HEK293 (cell line): Measurements from ENCODE around the gene OR1J2.

Experiments
- CTCF ChIA-PET: fragments of 350-600 bp; formaldehyde crosslinking; extraction: SDS; loops from one replicate; lab custom pipeline; 2021; ENCODE audit warnings: antibody characterized with exemption; lab: Yijun Ruan, JAX
- POLR2A ChIA-PET: fragments of 300-600 bp; formaldehyde crosslinking; extraction: SDS; loops from one replicate; lab custom pipeline; 2020; ENCODE audit warnings: antibody characterized with exemption, inconsistent platforms; lab: Yijun Ruan, JAX
- H3K27ac ChIP-seq: fragments of 200-500 bp; sonication (Bioruptor generic); 2 replicates; pipeline ENCODE4 v1.5.1; 2014; ENCODE audit warnings: low read depth, low read length, control low read depth, inconsistent platforms; ENCODE audit errors: extremely low read depth
- H3K36me3 ChIP-seq, 2 experiments: fragments of 200-500 bp in 1 of 2; sonication (Bioruptor generic) in 1 of 2; 1 replicate in 1 of 2; 2 replicates in 1 of 2; pipeline ENCODE4 v1.5.1; 2014 to 2017; ENCODE audit warnings: inconsistent platforms in 2 of 2, low read length in 2 of 2; ENCODE audit not compliant: control insufficient read depth in 2 of 2, insufficient read depth in 1 of 2
- H3K4me1 ChIP-seq: fragments of 200-500 bp; sonication (Bioruptor generic); 2 replicates; pipeline ENCODE4 v1.5.1; 2014; ENCODE audit warnings: mild to moderate bottlenecking, low read length, inconsistent platforms; ENCODE audit not compliant: control insufficient read depth, insufficient read depth
- H3K4me3 ChIP-seq: 2 replicates; pipeline ENCODE4 v1.5.1; 2011; ENCODE audit warnings: low read depth, mild to moderate bottlenecking, control low read depth, low read length, moderate library complexity
- H3K9me3 ChIP-seq: fragments of 200-500 bp; sonication (Bioruptor generic); 2 replicates; pipeline ENCODE4 v1.5.1; 2014; ENCODE audit warnings: low read depth, low read length, inconsistent platforms; ENCODE audit not compliant: control insufficient read depth, insufficient read depth
- FEZF1 ChIP-seq: fragments of 450-650 bp; formaldehyde crosslinking; IDR thresholded peaks from 2 replicates; pipeline ENCODE4 v1.5.1; 2016; ENCODE audit warnings: missing biosample characterization, missing genetic modification characterization
- GLIS1 ChIP-seq: fragments of 450-650 bp; formaldehyde crosslinking; IDR thresholded peaks from 2 replicates; pipeline ENCODE4 v1.5.1; 2016; ENCODE audit warnings: missing biosample characterization, missing genetic modification characterization
- KLF16 ChIP-seq: fragments of 450-650 bp; formaldehyde crosslinking; IDR thresholded peaks from 2 replicates; pipeline ENCODE4 v1.5.1; 2017; ENCODE audit warnings: missing biosample characterization, missing genetic modification characterization
- KLF7 ChIP-seq: fragments of 450-650 bp; formaldehyde crosslinking; IDR thresholded peaks from 2 replicates; pipeline ENCODE4 v1.5.1; 2016; ENCODE audit warnings: missing biosample characterization, missing genetic modification characterization, borderline replicate concordance
- MEIS1 ChIP-seq: sonication (generic); formaldehyde crosslinking; IDR thresholded peaks from 2 replicates; pipeline ENCODE4 v1.8.1; 2022; ENCODE audit warnings: missing genetic modification reagents, mild to moderate bottlenecking, borderline replicate concordance
- MZF1 ChIP-seq: fragments of 450-650 bp; formaldehyde crosslinking; IDR thresholded peaks from 2 replicates; pipeline ENCODE4 v1.5.1; 2017; ENCODE audit warnings: missing biosample characterization, missing genetic modification characterization, borderline replicate concordance
- PRDM4 ChIP-seq: fragments of 450-650 bp; formaldehyde crosslinking; IDR thresholded peaks from 2 replicates; pipeline ENCODE4 v1.5.1; 2017; ENCODE audit warnings: missing biosample characterization, missing genetic modification characterization
- SCRT2 ChIP-seq: fragments of 450-650 bp; formaldehyde crosslinking; IDR thresholded peaks from 2 replicates; pipeline ENCODE4 v1.5.1; 2016; ENCODE audit warnings: missing biosample characterization, missing genetic modification characterization
- SP7 ChIP-seq: fragments of 450-650 bp; formaldehyde crosslinking; IDR thresholded peaks from 2 replicates; pipeline ENCODE4 v1.5.1; 2016; ENCODE audit warnings: missing biosample characterization, missing genetic modification characterization
- WT1 ChIP-seq: fragments of 450-650 bp; formaldehyde crosslinking; IDR thresholded peaks from 2 replicates; pipeline ENCODE4 v1.5.1; 2016; ENCODE audit warnings: missing biosample characterization, missing genetic modification characterization
- ZNF140 ChIP-seq: fragments of 450-650 bp; formaldehyde crosslinking; IDR thresholded peaks from 2 replicates; pipeline ENCODE4 v1.5.1; 2016; ENCODE audit warnings: missing biosample characterization, missing genetic modification characterization
- ZNF2 ChIP-seq: fragments of 450-650 bp; formaldehyde crosslinking; IDR thresholded peaks from 2 replicates; pipeline ENCODE4 v1.5.1; 2016; ENCODE audit warnings: missing biosample characterization, missing genetic modification characterization
- ZNF280C ChIP-seq: fragments of 450-650 bp; formaldehyde crosslinking; IDR thresholded peaks from 2 replicates; pipeline ENCODE4 v1.5.1; 2016; ENCODE audit warnings: missing biosample characterization, missing genetic modification characterization
- ZNF302 ChIP-seq: fragments of 450-650 bp; formaldehyde crosslinking; IDR thresholded peaks from 2 replicates; pipeline ENCODE4 v1.5.1; 2016; ENCODE audit warnings: missing biosample characterization, missing genetic modification characterization, low read depth
- ZNF423 ChIP-seq: fragments of 450-650 bp; formaldehyde crosslinking; IDR thresholded peaks from 2 replicates; pipeline ENCODE4 v1.5.1; 2016; ENCODE audit warnings: missing biosample characterization, missing genetic modification characterization
- ZNF473 ChIP-seq: fragments of 450-650 bp; formaldehyde crosslinking; IDR thresholded peaks from 2 replicates; pipeline ENCODE4 v1.5.1; 2017; ENCODE audit warnings: missing biosample characterization, missing genetic modification characterization
- ZNF510 ChIP-seq: fragments of 450-650 bp; formaldehyde crosslinking; IDR thresholded peaks from 2 replicates; pipeline ENCODE4 v1.5.1; 2018; ENCODE audit warnings: mild to moderate bottlenecking, missing genetic modification characterization, missing biosample characterization; ENCODE audit not compliant: insufficient replicate concordance
- ZNF521 ChIP-seq: fragments of 450-650 bp; formaldehyde crosslinking; IDR thresholded peaks from 2 replicates; pipeline ENCODE4 v1.5.1; 2017; ENCODE audit warnings: missing biosample characterization, mild to moderate bottlenecking, missing genetic modification characterization
- ZNF626 ChIP-seq: fragments of 450-650 bp; sonication (Bioruptor Pico); formaldehyde crosslinking; IDR thresholded peaks from 2 replicates; pipeline ENCODE4 v1.5.1; 2018; ENCODE audit warnings: missing biosample characterization, missing genetic modification characterization, inconsistent platforms
- ZNF670 ChIP-seq: fragments of 450-650 bp; formaldehyde crosslinking; IDR thresholded peaks from 2 replicates; pipeline ENCODE4 v1.5.1; 2016; ENCODE audit warnings: missing biosample characterization, missing genetic modification characterization, low read depth
- ZNF777 ChIP-seq: fragments of 450-650 bp; formaldehyde crosslinking; IDR thresholded peaks from 2 replicates; pipeline ENCODE4 v1.5.1; 2017; ENCODE audit warnings: missing biosample characterization, missing genetic modification characterization, borderline replicate concordance
- TF ChIP-seq, protein P1 (sequence below): fragments of 450-650 bp; formaldehyde crosslinking; IDR thresholded peaks from 2 replicates; pipeline ENCODE4 v1.5.0; 2017; ENCODE audit warnings: missing biosample characterization, missing genetic modification characterization, borderline replicate concordance

The OR1J2 gene

DNA sequence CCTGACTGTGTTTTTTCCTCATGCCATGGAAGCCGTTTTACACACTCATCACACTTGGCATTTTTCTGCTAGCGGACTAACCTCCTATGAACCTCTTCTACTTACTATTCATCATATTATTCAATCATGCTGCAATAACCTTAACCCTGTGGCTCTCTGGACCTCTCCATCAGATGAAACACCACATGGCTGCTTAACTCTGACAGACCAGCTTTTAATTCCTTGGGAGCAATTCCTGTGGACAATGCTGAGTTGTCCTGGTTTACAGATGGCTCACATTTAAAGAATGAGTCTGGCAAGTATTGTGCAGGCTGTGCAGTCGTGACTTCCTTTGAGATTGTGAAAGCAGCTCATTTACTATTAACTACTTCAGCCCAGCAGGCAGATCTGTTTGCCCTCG lies 41.9 kb upstream of the OR1J2 start (continued):
- TF ChIP-seq, protein P1, sequence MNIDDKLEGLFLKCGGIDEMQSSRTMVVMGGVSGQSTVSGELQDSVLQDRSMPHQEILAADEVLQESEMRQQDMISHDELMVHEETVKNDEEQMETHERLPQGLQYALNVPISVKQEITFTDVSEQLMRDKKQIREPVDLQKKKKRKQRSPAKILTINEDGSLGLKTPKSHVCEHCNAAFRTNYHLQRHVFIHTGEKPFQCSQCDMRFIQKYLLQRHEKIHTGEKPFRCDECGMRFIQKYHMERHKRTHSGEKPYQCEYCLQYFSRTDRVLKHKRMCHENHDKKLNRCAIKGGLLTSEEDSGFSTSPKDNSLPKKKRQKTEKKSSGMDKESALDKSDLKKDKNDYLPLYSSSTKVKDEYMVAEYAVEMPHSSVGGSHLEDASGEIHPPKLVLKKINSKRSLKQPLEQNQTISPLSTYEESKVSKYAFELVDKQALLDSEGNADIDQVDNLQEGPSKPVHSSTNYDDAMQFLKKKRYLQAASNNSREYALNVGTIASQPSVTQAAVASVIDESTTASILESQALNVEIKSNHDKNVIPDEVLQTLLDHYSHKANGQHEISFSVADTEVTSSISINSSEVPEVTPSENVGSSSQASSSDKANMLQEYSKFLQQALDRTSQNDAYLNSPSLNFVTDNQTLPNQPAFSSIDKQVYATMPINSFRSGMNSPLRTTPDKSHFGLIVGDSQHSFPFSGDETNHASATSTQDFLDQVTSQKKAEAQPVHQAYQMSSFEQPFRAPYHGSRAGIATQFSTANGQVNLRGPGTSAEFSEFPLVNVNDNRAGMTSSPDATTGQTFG = no peak

DNA sequence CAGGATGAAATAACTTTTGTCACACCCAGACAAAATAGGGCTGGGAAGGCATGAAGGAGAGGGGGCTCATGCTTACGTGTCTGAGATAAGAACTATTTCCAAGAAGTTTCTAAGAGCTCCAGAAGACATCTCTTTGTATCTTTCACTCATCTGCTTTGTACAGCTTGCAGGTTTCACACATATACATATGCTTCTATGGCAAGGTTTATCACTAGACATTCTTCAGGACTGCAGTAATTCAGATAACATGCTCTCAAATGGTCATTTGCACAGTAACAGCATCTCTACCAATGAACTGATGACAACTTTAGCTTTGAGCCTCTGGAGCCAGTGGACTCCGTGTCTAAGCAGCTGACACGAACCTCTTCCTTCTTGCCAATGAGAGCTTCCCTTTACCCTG lies 36.0 kb upstream of the OR1J2 start:
- no peaks in the 10 kb centered on the region for H3K36me3 ChIP-seq
- CTCF ChIA-PET = interaction anchor here (0.7 to 1.6 kb wide), 4 partner anchors 9 to 988 kb away, joined by 3 to 4 read pairs (median 3); no protein-coding TSS in a partner anchor
- TF ChIP-seq ZNF521 (tag by site-specific recombination) (no peak), ZNF670 (tag by site-specific recombination) (no peak), ZNF626 (tag by site-specific recombination) (no peak), ZNF140 (tag by site-specific recombination) (no peak), ZNF2 (tag by site-specific recombination) (no peak), MEIS1 (no peak), ZNF510 (tag by site-specific recombination) (no peak), PRDM4 (tag by site-specific recombination) (no peak), SP7 (tag by site-specific recombination) (no peak), KLF16 (tag by site-specific recombination) (no peak), WT1 (tag by site-specific recombination) (no peak)
- TF ChIP-seq, protein P1 = no peak
- TF ChIP-seq, all 188 proteins: peak for 0
- POLR2A ChIA-PET = no interaction called here
- Histone ChIP-seq H3K9me3 (no peaks in the 10 kb centered on the region), H3K27ac (no peak overlapping the region), H3K4me3 (no peak overlapping the region), H3K4me1 (no peaks in the 10 kb centered on the region)

DNA sequence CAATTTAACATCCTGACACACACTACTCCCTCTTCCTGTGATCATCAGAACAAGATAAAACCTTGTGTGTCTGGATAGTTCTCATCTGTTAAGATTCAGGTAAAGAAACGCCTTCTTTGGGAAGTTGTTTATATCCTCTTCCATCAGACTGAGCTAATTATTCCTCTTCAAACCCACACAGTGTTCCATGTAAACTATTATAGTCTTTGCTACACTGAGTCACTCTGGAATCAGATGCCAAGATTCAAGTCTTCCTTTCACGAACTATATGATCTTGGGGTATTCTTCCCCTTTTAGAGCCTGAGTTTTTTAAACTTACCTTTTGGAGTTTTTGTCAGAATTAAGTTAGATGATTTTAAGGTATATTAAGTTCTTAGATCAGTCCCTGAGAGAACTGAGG lies 34.9 kb upstream of the OR1J2 start:
- Histone ChIP-seq H3K36me3 (no peaks in the 10 kb centered on the region), H3K9me3 (no peaks in the 10 kb centered on the region), H3K4me1 (no peaks in the 10 kb centered on the region), H3K4me3 (no peak overlapping the region), H3K27ac (no peak overlapping the region)
- CTCF ChIA-PET = interaction anchor here (0.7 to 1.4 kb wide), 3 partner anchors 10 to 331 kb away, joined by 3 to 5 read pairs (median 3); no protein-coding TSS in a partner anchor
- POLR2A ChIA-PET = no interaction called here
- TF ChIP-seq ZNF302 (tag by site-specific recombination) = no peak
- no peak for TF ChIP-seq KLF7
- TF ChIP-seq ZNF423 = no peak
- TF ChIP-seq ZNF777 (tag by site-specific recombination) = no peak
- no peak for TF ChIP-seq MZF1 (tag by site-specific recombination)
- no peak for TF ChIP-seq FEZF1 (tag by site-specific recombination)
- TF ChIP-seq ZNF280C = no peak
- TF ChIP-seq ZNF521 (tag by site-specific recombination) = no peak
- TF ChIP-seq ZNF473 (tag by site-specific recombination) = no peak
- no peak for TF ChIP-seq GLIS1 (tag by site-specific recombination)
- no peak for TF ChIP-seq SCRT2 (tag by site-specific recombination)
